ENCODE data around the gene CMA1.
"Not testable (repeated sequence)": the region's sequence is repeated elsewhere in the genome, so short reads cannot be mapped to it uniquely, and the experiment has no call there.

Gene CMA1

GRCh38 chr14:24508155-24508840 is at the start of gene CMA1:
CMA1 (minus strand) TSS chr14:24508265; CDS start chr14:24508235, 30 bp downstream.
- no peak for DNase-seq (ENCODE audit: low spot score)

- no peak for DNase-seq (ENCODE audit: low spot score)
Observed at GRCh38 chr14:24556756-24557155, 48.7 kb upstream of the CMA1 start.

- not testable (repeated sequence) for DNase-seq (ENCODE audit: low spot score)
Observed at GRCh38 chr14:24549064-24549463, 41.0 kb upstream of the CMA1 start.

GRCh38 chr14:24542346-24542936 is 34.4 kb upstream of the CMA1 start:
- no peak for DNase-seq (ENCODE audit: low spot score)

GRCh38 chr14:24535737-24536136 is 27.7 kb upstream of the CMA1 start:
- DNase-seq (ENCODE audit: low spot score): no peak

GRCh38 chr14:24534286-24534685 is 26.2 kb upstream of the CMA1 start:
- DNase-seq (ENCODE audit: low spot score): no peak

GRCh38 chr14:24525877-24526620 is 18.0 kb upstream of the CMA1 start:
- DNase-seq (ENCODE audit: low spot score): not testable (repeated sequence)

- DNase-seq (ENCODE audit: low spot score): no peak
Observed at GRCh38 chr14:24518851-24519250, 10.8 kb upstream of the CMA1 start.

GRCh38 chr14:24514209-24514608 is 6.1 kb upstream of the CMA1 start:
- no peak for DNase-seq (ENCODE audit: low spot score)

- no peak for DNase-seq (ENCODE audit: low spot score)
Observed at GRCh38 chr14:24513009-24513408, 4.9 kb upstream of the CMA1 start.

GRCh38 chr14:24506443-24506842 is 1.6 kb downstream of the CMA1 start:
- no peak for DNase-seq (ENCODE audit: low spot score)

- no peak for DNase-seq (ENCODE audit: low spot score)
Observed at GRCh38 chr14:24504425-24504950, 3.6 kb downstream of the CMA1 start.

GRCh38 chr14:24491586-24492408 is 16.3 kb downstream of the CMA1 start:
- DNase-seq (ENCODE audit: low spot score): not testable (repeated sequence)

- no peak for DNase-seq (ENCODE audit: low spot score)
Observed at GRCh38 chr14:24483604-24484252, 24.3 kb downstream of the CMA1 start.

GRCh38 chr14:24482699-24483303 is 25.3 kb downstream of the CMA1 start:
- DNase-seq (ENCODE audit: low spot score): not testable (repeated sequence)

GRCh38 chr14:24481622-24482324 is 26.3 kb downstream of the CMA1 start:
- peak; percentile 10 for DNase-seq (ENCODE audit: low spot score)

GRCh38 chr14:24479999-24480398 is 28.1 kb downstream of the CMA1 start:
- not testable (repeated sequence) for DNase-seq (ENCODE audit: low spot score)

GRCh38 chr14:24475261-24475660 is 32.8 kb downstream of the CMA1 start:
- DNase-seq (ENCODE audit: low spot score): no peak

GRCh38 chr14:24473211-24473610 is 34.9 kb downstream of the CMA1 start:
- DNase-seq (ENCODE audit: low spot score): no peak

GRCh38 chr14:24470450-24470849 is 37.6 kb downstream of the CMA1 start:
- DNase-seq (ENCODE audit: low spot score): not testable (repeated sequence)
